H9 (cell line): ENCODE results near the gene PLCL1. TPM values are rescaled to one million over a fixed set of nuclear protein-coding genes. Genes with fewer than 3 reads are reported as not detected.

ENCODE experiments used
- DNase-seq: peaks from one replicate; pipeline ENCODE4 v3.0.0-alpha.2; 2017
- H2AFZ ChIP-seq: one replicate; pipeline ENCODE4 v1.6.1; 2013; ENCODE audit warnings: mild to moderate bottlenecking, low read length, control low read depth, moderate library complexity
- H2AK5ac ChIP-seq: 2 replicates; pipeline ENCODE4 v1.6.1; 2013; ENCODE audit warnings: low read length, control low read depth, mixed read lengths; ENCODE audit not compliant: insufficient read length
- H2BK120ac ChIP-seq: one replicate; pipeline ENCODE4 v1.6.1; 2013; ENCODE audit warnings: low read depth, mild to moderate bottlenecking, low read length, control low read depth, inconsistent platforms; ENCODE audit not compliant: poor library complexity, severe bottlenecking
- H2BK12ac ChIP-seq: 2 replicates; pipeline ENCODE4 v1.6.1; 2013; ENCODE audit warnings: low read length, control low read depth, mixed read lengths, low read depth; ENCODE audit not compliant: insufficient read length
- H2BK15ac ChIP-seq: 2 replicates; pipeline ENCODE4 v1.6.1; 2013; ENCODE audit warnings: low read depth, low read length, control low read depth
- H2BK20ac ChIP-seq: one replicate; pipeline ENCODE4 v1.6.1; 2013; ENCODE audit warnings: low read depth, mild to moderate bottlenecking, low read length, control low read depth, inconsistent platforms; ENCODE audit not compliant: poor library complexity, severe bottlenecking
- H2BK5ac ChIP-seq: 2 replicates; pipeline ENCODE4 v1.6.1; 2013; ENCODE audit warnings: low read length, control low read depth, mixed read lengths; ENCODE audit not compliant: insufficient read length
- H3K14ac ChIP-seq: 2 replicates; pipeline ENCODE4 v1.6.1; 2013; ENCODE audit warnings: low read length, control low read depth; ENCODE audit not compliant: insufficient read depth
- H3K18ac ChIP-seq: 2 replicates; pipeline ENCODE4 v1.6.1; 2013; ENCODE audit warnings: low read depth, mild to moderate bottlenecking, mixed read lengths, low read length, control low read depth; ENCODE audit not compliant: insufficient read length
- H3K23ac ChIP-seq: 2 replicates; pipeline ENCODE4 v1.6.1; 2013; ENCODE audit warnings: low read length, control low read depth, mixed read lengths, low read depth; ENCODE audit not compliant: insufficient read length
- H3K23me2 ChIP-seq: 2 replicates; pipeline ENCODE4 v1.6.1; 2013; ENCODE audit warnings: low read depth, mild to moderate bottlenecking, mixed read lengths, low read length, control low read depth; ENCODE audit not compliant: insufficient read length, poor library complexity, severe bottlenecking
- H3K27ac ChIP-seq: 2 replicates; pipeline ENCODE4 v1.5.1; 2013; ENCODE audit warnings: low read length, control low read depth, mixed read lengths, low read depth; ENCODE audit not compliant: insufficient read length
- H3K27me3 ChIP-seq: 2 replicates; pipeline ENCODE4 v1.6.1; 2013; ENCODE audit warnings: low read length, control low read depth, inconsistent platforms; ENCODE audit not compliant: insufficient read depth
- H3K4ac ChIP-seq: 2 replicates; pipeline ENCODE4 v1.6.1; 2013; ENCODE audit warnings: low read depth, mild to moderate bottlenecking, control low read depth, inconsistent platforms, low read length, moderate library complexity
- H3K4me1 ChIP-seq: 2 replicates; pipeline ENCODE4 v1.6.1; 2013; ENCODE audit warnings: low read length, control low read depth, inconsistent platforms; ENCODE audit not compliant: insufficient read depth
- H3K4me2 ChIP-seq: 2 replicates; pipeline ENCODE4 v1.6.1; 2013; ENCODE audit warnings: low read length, control low read depth, mixed read lengths; ENCODE audit not compliant: insufficient read length, insufficient read depth
- H3K56ac ChIP-seq: 2 replicates; pipeline ENCODE4 v1.6.1; 2013; ENCODE audit warnings: low read depth, mild to moderate bottlenecking, mixed read lengths, low read length, control low read depth; ENCODE audit not compliant: insufficient read length
- H3K79me1 ChIP-seq: 2 replicates; pipeline ENCODE4 v1.6.1; 2013; ENCODE audit warnings: low read depth, mild to moderate bottlenecking, moderate library complexity, low read length, control low read depth, inconsistent platforms; ENCODE audit not compliant: insufficient read depth, poor library complexity, severe bottlenecking
- H3K79me2 ChIP-seq: 2 replicates; pipeline ENCODE4 v1.6.1; 2013; ENCODE audit warnings: low read length, control low read depth, inconsistent platforms; ENCODE audit not compliant: insufficient read depth
- H3K9ac ChIP-seq: 2 replicates; pipeline ENCODE4 v1.6.1; 2013; ENCODE audit warnings: low read length, control low read depth, mixed read lengths; ENCODE audit not compliant: insufficient read length; ENCODE audit errors: extremely low read depth
- H3K9me3 ChIP-seq: one replicate; pipeline ENCODE4 v1.6.1; 2013; ENCODE audit warnings: low read depth, low read length, inconsistent platforms; ENCODE audit not compliant: control insufficient read depth
- H3T11ph ChIP-seq: one replicate; pipeline ENCODE4 v1.6.1; 2013; ENCODE audit warnings: mild to moderate bottlenecking, low read length, control low read depth, inconsistent platforms
- H4K20me1 ChIP-seq: one replicate; pipeline ENCODE4 v1.6.1; 2013; ENCODE audit not compliant: control insufficient read depth, insufficient read length, insufficient read depth
- H4K5ac ChIP-seq: 2 replicates; pipeline ENCODE4 v1.6.1; 2013; ENCODE audit warnings: low read depth, mild to moderate bottlenecking, mixed read lengths, low read length, control low read depth; ENCODE audit not compliant: insufficient read length
- H4K8ac ChIP-seq: replicated peaks from 2 replicates; pipeline ENCODE4 v1.6.1; 2013; ENCODE audit warnings: low read length, control low read depth, mixed read lengths, low read depth; ENCODE audit not compliant: insufficient read length
- H4K91ac ChIP-seq: 2 replicates; pipeline ENCODE4 v1.6.1; 2013; ENCODE audit warnings: low read depth, mild to moderate bottlenecking, moderate library complexity, mixed read lengths, low read length, control low read depth; ENCODE audit not compliant: insufficient read length
- H3K27ac Mint-ChIP-seq, 3 experiments: 2 replicates in 2 of 3; 3 replicates in 1 of 3; pipeline ENCODE4 v1.8.0; 2020 to 2021; ENCODE audit warnings: mixed read lengths in 3 of 3, mild to moderate bottlenecking in 1 of 3, moderate library complexity in 1 of 3
- H3K27me3 Mint-ChIP-seq: 2 replicates; pipeline ENCODE4 v1.8.0; 2021; ENCODE audit warnings: low read depth, mild to moderate bottlenecking, moderate library complexity, mixed read lengths
- H3K36me3 Mint-ChIP-seq, 3 experiments: 2 replicates in 2 of 3; 3 replicates in 1 of 3; pipeline ENCODE4 v1.8.0; 2020 to 2021; ENCODE audit warnings: low read depth in 3 of 3, mixed read lengths in 3 of 3; ENCODE audit not compliant: insufficient read depth in 1 of 3
- H3K4me1 Mint-ChIP-seq, 2 experiments: 2 replicates each; pipeline ENCODE4 v1.8.0; 2020; ENCODE audit warnings: mixed read lengths in 2 of 2
- H3K4me3 Mint-ChIP-seq, 2 experiments: 2 replicates in 1 of 2; 3 replicates in 1 of 2; pipeline ENCODE4 v1.8.0; 2020 to 2021; ENCODE audit warnings: mild to moderate bottlenecking in 2 of 2, mixed read lengths in 2 of 2, moderate library complexity in 1 of 2
- H3K9me3 Mint-ChIP-seq, 2 experiments: 2 replicates in 1 of 2; 3 replicates in 1 of 2; pipeline ENCODE4 v1.8.0; 2020; ENCODE audit warnings: mild to moderate bottlenecking in 2 of 2, mixed read lengths in 2 of 2, moderate library complexity in 1 of 2
- WGBS: extraction: QIAGEN DNeasy Blood & Tissue Kit; methylation state at CpG from one replicate; pipeline ENCODE4 v1.1.7; 2013; ENCODE audit warnings: missing lambda C conversion rate, low lambda C conversion rate, mixed read lengths; ENCODE audit not compliant: insufficient read length; ENCODE audit errors: extremely low coverage; 5-methylcytosine and 5-hydroxymethylcytosine counted together
- total RNA-seq: library from RNA; stranded (reverse); gene quantifications from 2 replicates; pipeline ENCODE4 v1.2.1, GENCODE V29; 2021
- TF ChIP-seq, protein P1 (sequence below): fragments of 200-600 bp; sonication (generic); conservative IDR thresholded peaks from 3 replicates; pipeline ENCODE4 v1.8.0; 2021; ENCODE audit warnings: antibody characterized with exemption, mild to moderate bottlenecking

Gene PLCL1
- total RNA-seq, 1 experiment from 2014 or later: 0.04 TPM

DNA sequence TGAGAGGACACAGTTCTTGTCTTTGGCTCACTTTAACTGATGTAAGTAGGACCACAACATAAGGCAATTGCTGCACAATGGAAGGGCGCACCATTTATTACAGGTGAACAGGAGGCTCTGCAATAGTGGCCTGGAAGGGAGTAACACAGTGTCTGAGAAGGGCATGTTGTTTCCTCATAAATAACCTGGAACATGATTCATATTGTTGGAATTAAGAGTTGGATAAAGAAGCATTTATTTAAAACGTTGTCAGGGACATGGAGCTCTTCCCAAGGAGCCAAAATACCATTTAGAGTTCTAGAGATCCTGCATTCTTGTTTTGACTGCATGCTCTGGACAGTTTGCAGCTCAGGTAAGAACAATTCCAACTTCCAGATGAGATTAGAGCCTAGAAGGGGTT, 110.4 kb downstream of the PLCL1 start:
- DNase-seq: no peak
- Histone ChIP-seq H2BK12ac (no peak overlapping the region), H3K79me1 (no peaks in the 10 kb centered on the region), H3K56ac (no peak overlapping the region), H3K18ac (no peak overlapping the region), H3K4me1 (no peaks in the 10 kb centered on the region), H3K27me3 (no peaks in the 10 kb centered on the region), H3K14ac (no peak overlapping the region), H2AK5ac (no peak overlapping the region), H4K20me1 (no peaks in the 10 kb centered on the region), H2BK5ac (no peak overlapping the region), H2BK20ac (no peak overlapping the region), H3K9me3 (no peaks in the 10 kb centered on the region), H4K8ac (no peak overlapping the region), H2BK120ac (no peak overlapping the region), H4K5ac (no peak overlapping the region), H3K4ac (no peak overlapping the region), H2AFZ (no peak overlapping the region), H3T11ph (no peak overlapping the region), H3K79me2 (no peaks in the 10 kb centered on the region), H3K27ac (no peak overlapping the region), H3K4me2 (no peak overlapping the region), H3K23me2 (no peaks in the 10 kb centered on the region), H3K23ac (no peak overlapping the region), H4K91ac (no peak overlapping the region), H3K9ac (no peak overlapping the region), H2BK15ac (no peak overlapping the region)
- peaks cover 5 to 6% of the 10 kb centered on the region in 2 experiments for H3K4me1 Mint-ChIP-seq
- H3K4me3 Mint-ChIP-seq: no peak overlapping the region
- no peaks in the 10 kb centered on the region for H3K27me3 Mint-ChIP-seq
- no peaks in the 10 kb centered on the region for H3K9me3 Mint-ChIP-seq
- peak overlapping the region in 1 of 3 experiments; percentile 75; a peak in 1 of 7 replicates for H3K27ac Mint-ChIP-seq
- no CpG with 5 or more reads among the region's 2 CpGs for WGBS
- TF ChIP-seq, protein P1, sequence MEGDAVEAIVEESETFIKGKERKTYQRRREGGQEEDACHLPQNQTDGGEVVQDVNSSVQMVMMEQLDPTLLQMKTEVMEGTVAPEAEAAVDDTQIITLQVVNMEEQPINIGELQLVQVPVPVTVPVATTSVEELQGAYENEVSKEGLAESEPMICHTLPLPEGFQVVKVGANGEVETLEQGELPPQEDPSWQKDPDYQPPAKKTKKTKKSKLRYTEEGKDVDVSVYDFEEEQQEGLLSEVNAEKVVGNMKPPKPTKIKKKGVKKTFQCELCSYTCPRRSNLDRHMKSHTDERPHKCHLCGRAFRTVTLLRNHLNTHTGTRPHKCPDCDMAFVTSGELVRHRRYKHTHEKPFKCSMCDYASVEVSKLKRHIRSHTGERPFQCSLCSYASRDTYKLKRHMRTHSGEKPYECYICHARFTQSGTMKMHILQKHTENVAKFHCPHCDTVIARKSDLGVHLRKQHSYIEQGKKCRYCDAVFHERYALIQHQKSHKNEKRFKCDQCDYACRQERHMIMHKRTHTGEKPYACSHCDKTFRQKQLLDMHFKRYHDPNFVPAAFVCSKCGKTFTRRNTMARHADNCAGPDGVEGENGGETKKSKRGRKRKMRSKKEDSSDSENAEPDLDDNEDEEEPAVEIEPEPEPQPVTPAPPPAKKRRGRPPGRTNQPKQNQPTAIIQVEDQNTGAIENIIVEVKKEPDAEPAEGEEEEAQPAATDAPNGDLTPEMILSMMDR: no peak
- H3K36me3 Mint-ChIP-seq: no peaks in the 10 kb centered on the region
